ENCODE data around the gene EDARADD.

GRCh38 chr1:236509647-236510401 lies 115.7 kb downstream of the EDARADD start:
- TF ChIP-seq EZH2 (IDR thresholded peaks at IDR 0.05; ENCODE audit: low read length, unreplicated experiment) (no peak), CTCF (conservative IDR thresholded peaks at IDR 0.05; ENCODE audit: low read depth, low read length) (no peak)

Data from PC-3 (cell line).